Panc1 (cell line): Measurements from ENCODE around the gene HS3ST2. TPM values are rescaled to one million over a fixed set of nuclear protein-coding genes. Genes with fewer than 3 reads are reported as not detected.
"Not testable (repeated sequence)": the region's sequence is repeated elsewhere in the genome, so short reads cannot be mapped to it uniquely, and the experiment has no call there.

Experiments used
- ATAC-seq: fragments of 200-7000 bp; cut with Tn5 transposase; 2 replicates; pipeline ENCODE4 v1.9.1; 2020; ENCODE audit warnings: mild to moderate bottlenecking, moderate library complexity
- BruUV-seq: library from RNA; stranded (reverse); fragments of 400-500 nt; replicated peaks from 2 replicates; lab custom pipeline; 2021; lab: Mats Ljungman, UMichigan
- CTCF ChIA-PET: fragments of 300-600 bp; sonication (Branson Sonifier 250); formaldehyde crosslinking; loops from one replicate; lab custom pipeline; 2022; ENCODE audit warnings: antibody characterized with exemption; lab: Charles Lee
- POLR2A ChIA-PET: fragments of 300-600 bp; sonication (Branson Sonifier 250); formaldehyde crosslinking; loops from one replicate; lab custom pipeline; 2022; ENCODE audit warnings: antibody characterized with exemption; lab: Charles Lee
- DNase-seq: peaks from one replicate; pipeline ENCODE4 v3.0.0-alpha.2; 2010; ENCODE audit warnings: low read depth, low spot score
- H3K27ac ChIP-seq: 2 replicates; pipeline ENCODE4 v1.5.1; 2011; ENCODE audit warnings: mild to moderate bottlenecking, low read length, inconsistent platforms
- H3K27me3 ChIP-seq: fragments of 200-500 bp; sonication (Bioruptor generic); 2 replicates; pipeline ENCODE4 v1.6.0; 2014; ENCODE audit warnings: low read length, inconsistent platforms; ENCODE audit not compliant: control insufficient read depth, insufficient read depth
- H3K36me3 ChIP-seq: fragments of 200-500 bp; sonication (Bioruptor generic); 2 replicates; pipeline ENCODE4 v1.5.1; 2014; ENCODE audit warnings: inconsistent platforms, mild to moderate bottlenecking, low read length, moderate library complexity; ENCODE audit not compliant: control insufficient read depth, insufficient read depth
- H3K4me1 ChIP-seq: 2 replicates; pipeline ENCODE4 v1.5.1; 2011; ENCODE audit warnings: inconsistent platforms, mild to moderate bottlenecking, low read length, moderate library complexity; ENCODE audit not compliant: control insufficient read depth, insufficient read depth
- H3K4me3 ChIP-seq, 2 experiments: 2 replicates each; pipeline ENCODE4 v1.5.1; 2011 to 2012; ENCODE audit warnings: low read depth in 2 of 2, low read length in 2 of 2, mild to moderate bottlenecking in 2 of 2, inconsistent platforms in 1 of 2, moderate library complexity in 1 of 2
- H3K9me3 ChIP-seq: fragments of 200-500 bp; sonication (Bioruptor generic); 2 replicates; pipeline ENCODE4 v1.5.1; 2014; ENCODE audit warnings: low read depth, mild to moderate bottlenecking, inconsistent platforms, low read length, moderate library complexity; ENCODE audit not compliant: control insufficient read depth, insufficient read depth
- POLR2AphosphoS5 ChIP-seq: IDR thresholded peaks from 2 replicates; pipeline ENCODE4 v1.6.1; 2012; ENCODE audit warnings: mild to moderate bottlenecking, low read depth, low read length, moderate library complexity
- SIN3A ChIP-seq: IDR thresholded peaks from 2 replicates; pipeline ENCODE4 v1.6.1; 2012; ENCODE audit warnings: low read depth, mild to moderate bottlenecking, low read length, moderate library complexity, borderline replicate concordance; ENCODE audit not compliant: insufficient read depth
- TCF7L2 ChIP-seq: IDR thresholded peaks from 2 replicates; pipeline ENCODE4 v1.6.1; 2011; ENCODE audit warnings: mild to moderate bottlenecking, low read depth, low read length, inconsistent platforms
- in situ Hi-C: cut with HindIII; loops from 2 replicates; pipeline ENCODE4 v1.10.0; 2016; ENCODE audit warnings: low sequenced_read_pairs, low pct_unique_long_range_greater_than_20kb
- intact Hi-C: fragments of 100-400 bp; cut with micrococcal nuclease; formaldehyde crosslinking; loops from one replicate; pipeline ENCODE4 v1.10.0; 2022; ENCODE audit not compliant: unreplicated experiment
- total RNA-seq: library from RNA; stranded (reverse); gene quantifications from one replicate; pipeline ENCODE4 v1.2.1, GENCODE V29; 2021; ENCODE audit not compliant: unreplicated experiment
- TF ChIP-seq, protein P1 (sequence below): fragments of 450-650 bp; IDR thresholded peaks from 2 replicates; pipeline ENCODE4 v1.5.1; 2017; ENCODE audit warnings: mild to moderate bottlenecking
- TF ChIP-seq, protein P2 (sequence below), 2 experiments: IDR thresholded peaks; 2 replicates each; pipeline ENCODE4 v1.6.1; 2011 to 2012; ENCODE audit warnings: low read depth in 2 of 2, control low read depth in 1 of 2, low read length in 1 of 2, mild to moderate bottlenecking in 1 of 2, moderate library complexity in 1 of 2; ENCODE audit not compliant: insufficient read depth in 1 of 2

HS3ST2 gene
- total RNA-seq, 1 experiment from 2014 or later: not detected

DNA sequence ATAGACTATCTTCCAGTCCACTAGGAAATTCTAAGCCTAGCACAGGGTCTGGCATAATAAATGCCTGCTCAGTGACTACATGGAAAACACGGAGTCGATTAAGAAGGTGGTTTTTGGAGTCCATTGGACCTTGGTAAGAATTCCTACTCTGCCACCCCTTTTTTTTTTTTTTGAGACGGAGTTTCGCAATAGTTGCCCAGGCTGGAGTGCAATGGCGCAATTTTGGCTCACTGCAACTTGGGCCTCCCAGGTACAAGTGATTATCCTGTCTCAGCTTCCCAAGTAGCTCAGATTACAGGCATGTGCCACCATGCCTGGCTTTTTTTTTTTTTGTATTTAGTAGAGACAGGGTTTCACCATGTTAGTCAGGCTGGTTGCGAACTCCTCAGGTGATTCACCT lies 123.2 kb downstream of the HS3ST2 start:
- peaks cover 9% of the 10 kb centered on the region for H3K27me3 ChIP-seq
- in situ Hi-C loops (no loop called here), intact Hi-C loops (no loop called here)
- no peaks in the 10 kb centered on the region for H3K9me3 ChIP-seq
- H3K36me3 ChIP-seq: no peaks in the 10 kb centered on the region
- POLR2A ChIA-PET: no interaction called here
- CTCF ChIA-PET: no interaction called here
- ATAC-seq: no peak
- H3K4me3 ChIP-seq: no peak overlapping the region
- DNase-seq: no peak
- no peak overlapping the region for H3K27ac ChIP-seq
- no peak for TF ChIP-seq TCF7L2
- no peak for TF ChIP-seq POLR2AphosphoS5
- TF ChIP-seq, protein P1, sequence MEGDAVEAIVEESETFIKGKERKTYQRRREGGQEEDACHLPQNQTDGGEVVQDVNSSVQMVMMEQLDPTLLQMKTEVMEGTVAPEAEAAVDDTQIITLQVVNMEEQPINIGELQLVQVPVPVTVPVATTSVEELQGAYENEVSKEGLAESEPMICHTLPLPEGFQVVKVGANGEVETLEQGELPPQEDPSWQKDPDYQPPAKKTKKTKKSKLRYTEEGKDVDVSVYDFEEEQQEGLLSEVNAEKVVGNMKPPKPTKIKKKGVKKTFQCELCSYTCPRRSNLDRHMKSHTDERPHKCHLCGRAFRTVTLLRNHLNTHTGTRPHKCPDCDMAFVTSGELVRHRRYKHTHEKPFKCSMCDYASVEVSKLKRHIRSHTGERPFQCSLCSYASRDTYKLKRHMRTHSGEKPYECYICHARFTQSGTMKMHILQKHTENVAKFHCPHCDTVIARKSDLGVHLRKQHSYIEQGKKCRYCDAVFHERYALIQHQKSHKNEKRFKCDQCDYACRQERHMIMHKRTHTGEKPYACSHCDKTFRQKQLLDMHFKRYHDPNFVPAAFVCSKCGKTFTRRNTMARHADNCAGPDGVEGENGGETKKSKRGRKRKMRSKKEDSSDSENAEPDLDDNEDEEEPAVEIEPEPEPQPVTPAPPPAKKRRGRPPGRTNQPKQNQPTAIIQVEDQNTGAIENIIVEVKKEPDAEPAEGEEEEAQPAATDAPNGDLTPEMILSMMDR: no peak
- TF ChIP-seq, protein P2, sequence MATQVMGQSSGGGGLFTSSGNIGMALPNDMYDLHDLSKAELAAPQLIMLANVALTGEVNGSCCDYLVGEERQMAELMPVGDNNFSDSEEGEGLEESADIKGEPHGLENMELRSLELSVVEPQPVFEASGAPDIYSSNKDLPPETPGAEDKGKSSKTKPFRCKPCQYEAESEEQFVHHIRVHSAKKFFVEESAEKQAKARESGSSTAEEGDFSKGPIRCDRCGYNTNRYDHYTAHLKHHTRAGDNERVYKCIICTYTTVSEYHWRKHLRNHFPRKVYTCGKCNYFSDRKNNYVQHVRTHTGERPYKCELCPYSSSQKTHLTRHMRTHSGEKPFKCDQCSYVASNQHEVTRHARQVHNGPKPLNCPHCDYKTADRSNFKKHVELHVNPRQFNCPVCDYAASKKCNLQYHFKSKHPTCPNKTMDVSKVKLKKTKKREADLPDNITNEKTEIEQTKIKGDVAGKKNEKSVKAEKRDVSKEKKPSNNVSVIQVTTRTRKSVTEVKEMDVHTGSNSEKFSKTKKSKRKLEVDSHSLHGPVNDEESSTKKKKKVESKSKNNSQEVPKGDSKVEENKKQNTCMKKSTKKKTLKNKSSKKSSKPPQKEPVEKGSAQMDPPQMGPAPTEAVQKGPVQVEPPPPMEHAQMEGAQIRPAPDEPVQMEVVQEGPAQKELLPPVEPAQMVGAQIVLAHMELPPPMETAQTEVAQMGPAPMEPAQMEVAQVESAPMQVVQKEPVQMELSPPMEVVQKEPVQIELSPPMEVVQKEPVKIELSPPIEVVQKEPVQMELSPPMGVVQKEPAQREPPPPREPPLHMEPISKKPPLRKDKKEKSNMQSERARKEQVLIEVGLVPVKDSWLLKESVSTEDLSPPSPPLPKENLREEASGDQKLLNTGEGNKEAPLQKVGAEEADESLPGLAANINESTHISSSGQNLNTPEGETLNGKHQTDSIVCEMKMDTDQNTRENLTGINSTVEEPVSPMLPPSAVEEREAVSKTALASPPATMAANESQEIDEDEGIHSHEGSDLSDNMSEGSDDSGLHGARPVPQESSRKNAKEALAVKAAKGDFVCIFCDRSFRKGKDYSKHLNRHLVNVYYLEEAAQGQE (IDR thresholded peaks at IDR 0.05; ENCODE audit: insufficient read depth in 1 of 2, low read depth in 2 of 2, low read length in 1 of 2): no peak
- TF ChIP-seq SIN3A: no peak
- H3K4me1 ChIP-seq: no peaks in the 10 kb centered on the region
- BruUV-seq: no TSS peak

DNA sequence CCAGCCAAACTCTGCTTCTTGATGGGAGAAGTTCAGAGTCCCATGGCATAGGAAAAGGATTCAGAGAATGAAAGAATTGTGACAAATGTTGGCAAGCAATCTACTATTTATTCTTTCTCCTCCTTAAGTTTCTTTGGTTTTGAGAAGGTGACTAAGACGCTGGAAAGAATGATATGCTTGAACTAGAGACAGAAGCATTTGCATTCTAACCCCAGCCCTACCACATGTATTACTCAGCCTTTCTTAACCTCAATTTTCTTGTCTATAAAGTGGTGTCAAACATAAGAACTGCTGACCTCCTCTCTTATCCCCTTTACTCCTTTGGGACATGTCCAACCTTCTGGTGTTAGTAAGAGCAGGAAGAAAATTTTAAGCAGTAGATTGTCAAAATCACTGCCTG lies 124.7 kb downstream of the HS3ST2 start:
- CTCF ChIA-PET: no interaction called here
- no peak overlapping the region for H3K27ac ChIP-seq
- no peak overlapping the region for H3K4me3 ChIP-seq
- POLR2A ChIA-PET: no interaction called here
- DNase-seq (no peak), ATAC-seq (no peak)
- H3K4me1 ChIP-seq: no peaks in the 10 kb centered on the region
- in situ Hi-C loops (no loop called here), intact Hi-C loops (no loop called here)
- peaks cover 3% of the 10 kb centered on the region for H3K27me3 ChIP-seq
- H3K36me3 ChIP-seq: no peaks in the 10 kb centered on the region
- BruUV-seq: no TSS peak
- TF ChIP-seq TCF7L2 (no peak), SIN3A (no peak), POLR2AphosphoS5 (no peak)
- TF ChIP-seq, protein P1: no peak
- TF ChIP-seq, protein P2 (IDR thresholded peaks at IDR 0.05; ENCODE audit: insufficient read depth in 1 of 2, low read depth in 2 of 2, low read length in 1 of 2): no peak
- H3K9me3 ChIP-seq: no peaks in the 10 kb centered on the region

DNA sequence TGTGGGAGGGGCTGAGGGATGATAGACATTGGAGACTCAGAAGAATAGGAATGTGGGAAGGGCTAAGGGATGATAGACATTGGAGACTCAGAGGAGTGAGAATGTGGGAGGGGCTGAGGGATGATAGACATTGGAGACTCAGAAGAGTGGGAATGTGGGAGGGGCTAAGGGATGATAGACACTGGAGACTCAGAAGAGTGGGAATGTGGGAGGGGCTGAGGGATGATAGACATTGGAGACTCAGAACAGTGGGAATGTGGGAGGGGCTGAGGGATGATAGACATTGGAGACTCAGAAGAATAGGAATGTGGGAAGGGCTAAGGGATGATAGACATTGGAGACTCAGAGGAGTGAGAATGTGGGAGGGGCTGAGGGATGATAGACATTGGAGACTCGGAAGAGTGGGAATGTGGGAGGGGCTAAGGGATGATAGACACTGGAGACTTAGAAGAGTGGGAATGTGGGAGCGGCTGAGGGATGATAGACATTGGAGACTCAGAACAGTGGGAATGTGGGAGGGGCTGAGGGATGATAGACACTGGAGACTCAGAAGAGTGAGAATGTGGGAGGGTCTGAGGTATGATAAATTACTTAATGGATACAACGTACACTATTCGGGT lies 125.9 kb downstream of the HS3ST2 start:
- BruUV-seq, H3K4me1 ChIP-seq, CTCF ChIA-PET, DNase-seq, POLR2A ChIA-PET, H3K9me3 ChIP-seq, ATAC-seq, H3K36me3 ChIP-seq, in situ Hi-C loops, intact Hi-C loops, H3K27ac ChIP-seq, H3K4me3 ChIP-seq: not testable (repeated sequence)
- peaks cover 11% of the 10 kb centered on the region for H3K27me3 ChIP-seq
